ENCODE results near the gene GPAT2.
"Not testable (repeated sequence)": the region's sequence is repeated elsewhere in the genome, so short reads cannot be mapped to it uniquely, and the experiment has no call there.

DNA sequence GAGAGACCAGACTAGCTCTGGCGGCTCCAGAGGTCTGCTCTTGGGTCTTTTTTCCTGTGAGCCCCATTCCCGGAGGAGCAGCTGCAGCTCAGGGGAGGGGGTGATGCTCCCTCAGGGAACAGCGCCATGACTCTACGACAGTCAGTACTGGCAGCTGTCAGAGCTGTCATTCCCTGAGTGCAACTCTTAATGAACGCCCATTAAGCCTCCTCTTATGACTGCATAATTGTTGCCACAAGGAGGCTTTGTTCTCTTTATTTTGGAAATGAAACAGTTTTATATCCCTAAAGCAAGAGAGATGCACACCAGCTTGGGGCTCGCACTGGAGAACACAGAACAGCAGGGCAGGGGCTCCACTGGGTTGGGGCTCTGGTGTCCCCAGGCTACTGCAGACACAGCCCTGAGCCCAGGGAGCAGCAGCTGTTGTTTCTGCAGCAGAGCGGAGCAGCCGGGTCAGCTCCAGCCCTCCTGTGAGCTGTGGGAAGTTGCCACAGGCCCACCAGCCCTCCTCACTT is 37.3 kb upstream of the GPAT2 start:
- TF ChIP-seq EZH2phosphoT487 (IDR thresholded peaks at IDR 0.05; ENCODE audit: borderline replicate concordance) = not testable (repeated sequence)
- TF ChIP-seq, protein P1, sequence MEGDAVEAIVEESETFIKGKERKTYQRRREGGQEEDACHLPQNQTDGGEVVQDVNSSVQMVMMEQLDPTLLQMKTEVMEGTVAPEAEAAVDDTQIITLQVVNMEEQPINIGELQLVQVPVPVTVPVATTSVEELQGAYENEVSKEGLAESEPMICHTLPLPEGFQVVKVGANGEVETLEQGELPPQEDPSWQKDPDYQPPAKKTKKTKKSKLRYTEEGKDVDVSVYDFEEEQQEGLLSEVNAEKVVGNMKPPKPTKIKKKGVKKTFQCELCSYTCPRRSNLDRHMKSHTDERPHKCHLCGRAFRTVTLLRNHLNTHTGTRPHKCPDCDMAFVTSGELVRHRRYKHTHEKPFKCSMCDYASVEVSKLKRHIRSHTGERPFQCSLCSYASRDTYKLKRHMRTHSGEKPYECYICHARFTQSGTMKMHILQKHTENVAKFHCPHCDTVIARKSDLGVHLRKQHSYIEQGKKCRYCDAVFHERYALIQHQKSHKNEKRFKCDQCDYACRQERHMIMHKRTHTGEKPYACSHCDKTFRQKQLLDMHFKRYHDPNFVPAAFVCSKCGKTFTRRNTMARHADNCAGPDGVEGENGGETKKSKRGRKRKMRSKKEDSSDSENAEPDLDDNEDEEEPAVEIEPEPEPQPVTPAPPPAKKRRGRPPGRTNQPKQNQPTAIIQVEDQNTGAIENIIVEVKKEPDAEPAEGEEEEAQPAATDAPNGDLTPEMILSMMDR (conservative IDR thresholded peaks at IDR 0.05; ENCODE audit: low read length) = not testable (repeated sequence)
